ENCODE measurements around the gene CSF2.

GRCh38 chr5:132079081-132079480, 5.5 kb downstream of the CSF2 start:
- TF ChIP-seq CTCF (conservative IDR thresholded peaks at IDR 0.05) = no peak
- no peak for TF ChIP-seq EZH2 (IDR thresholded peaks at IDR 0.05; ENCODE audit: low read depth)

All from PC-9 (cell line).